Cortex of kidney (tissue), 1 donor: Measurements from ENCODE around the gene TTL.
"Not testable (repeated sequence)": the region's sequence is repeated elsewhere in the genome, so short reads cannot be mapped to it uniquely, and the experiment has no call there.

ENCODE experiments used
- DNase-seq: peaks from one replicate; lab custom pipeline; 2025; lab: John Stamatoyannopoulos, UW

TTL gene

GRCh38 chr2:112520234-112520783 lies 38.4 kb downstream of the TTL start:
- no peak for DNase-seq

DNA sequence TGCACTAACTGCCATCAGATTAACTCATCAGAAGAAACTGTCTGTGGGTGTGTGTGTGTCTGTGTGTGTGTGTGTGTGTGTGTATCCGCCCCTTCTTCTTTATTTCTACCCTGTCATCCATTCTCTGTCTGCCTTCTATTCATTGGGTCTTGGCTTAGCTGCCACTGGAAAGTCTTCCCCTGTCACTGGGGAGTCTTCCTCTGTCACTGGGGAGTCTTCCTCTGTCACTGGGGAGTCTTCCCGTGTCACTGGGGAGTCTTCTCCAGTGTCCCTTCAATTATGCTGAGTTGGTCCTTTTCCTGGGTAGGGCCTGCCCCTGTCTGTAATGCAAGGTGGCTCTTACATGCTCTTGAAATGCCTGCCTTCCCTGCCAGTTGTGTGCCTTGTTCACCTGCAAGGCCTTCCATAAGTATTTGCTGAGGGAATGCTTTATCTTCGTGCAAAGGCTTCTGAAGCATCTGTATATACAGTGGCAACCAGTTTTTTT lies 41.4 kb downstream of the TTL start:
- DNase-seq = no peak

DNA sequence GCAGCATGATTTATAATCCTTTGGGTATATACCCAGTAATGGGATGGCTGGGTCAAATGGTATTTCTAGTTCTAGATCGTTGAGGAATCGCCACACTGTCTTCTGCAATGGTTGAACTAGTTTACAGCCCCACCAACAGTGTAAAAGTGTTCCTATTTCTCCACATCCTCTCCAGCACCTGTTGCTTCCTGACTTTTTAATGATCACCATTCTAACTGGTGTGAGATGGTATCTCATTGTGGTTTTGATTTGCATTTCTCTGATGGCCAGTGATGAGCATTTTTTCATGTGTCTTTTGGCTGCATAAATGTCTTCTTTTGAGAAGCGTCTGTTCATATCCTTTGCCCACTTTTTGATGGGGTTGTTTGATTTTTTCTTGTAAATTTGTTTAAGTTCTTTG lies 42.3 kb downstream of the TTL start:
- DNase-seq = not testable (repeated sequence)

DNA sequence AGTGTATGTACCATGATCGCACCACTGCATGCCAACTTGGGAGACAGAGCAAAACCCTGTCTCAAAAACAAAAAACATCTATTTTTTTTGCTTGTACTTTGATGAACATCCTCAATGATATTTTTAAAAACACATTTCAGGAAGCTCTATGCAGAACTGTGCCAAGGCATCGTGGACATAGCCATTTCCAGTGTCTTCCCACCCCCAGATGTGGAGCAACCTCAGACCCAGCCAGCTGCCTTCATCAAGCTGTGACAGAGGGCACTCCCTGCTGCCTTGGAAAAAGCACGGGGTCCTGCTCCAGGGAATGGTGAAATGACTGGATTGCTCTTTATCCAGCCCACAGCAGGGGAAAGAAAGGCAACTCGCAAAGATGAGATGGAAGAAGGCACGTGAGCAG lies 46.6 kb downstream of the TTL start:
- DNase-seq = no peak

DNA sequence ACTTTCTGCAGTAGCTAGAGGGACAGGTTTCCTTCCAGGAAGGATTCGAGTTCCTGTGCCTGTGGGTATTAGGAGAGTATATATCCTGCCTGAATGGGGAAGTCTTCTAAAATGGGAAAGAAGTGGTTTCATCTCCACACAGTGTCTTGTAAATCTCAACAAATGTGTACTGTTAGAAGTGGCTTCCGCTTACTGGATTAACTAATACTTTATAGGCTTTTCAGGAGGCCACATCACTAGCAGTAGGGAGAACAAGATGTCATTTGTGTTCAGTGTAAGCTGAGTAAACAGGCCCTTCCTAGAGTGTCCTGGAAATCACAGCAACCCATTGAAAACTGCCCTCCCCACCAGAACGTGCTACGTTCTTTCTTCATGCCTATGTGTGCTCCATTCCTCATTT lies 47.8 kb downstream of the TTL start:
- DNase-seq = no peak

DNA sequence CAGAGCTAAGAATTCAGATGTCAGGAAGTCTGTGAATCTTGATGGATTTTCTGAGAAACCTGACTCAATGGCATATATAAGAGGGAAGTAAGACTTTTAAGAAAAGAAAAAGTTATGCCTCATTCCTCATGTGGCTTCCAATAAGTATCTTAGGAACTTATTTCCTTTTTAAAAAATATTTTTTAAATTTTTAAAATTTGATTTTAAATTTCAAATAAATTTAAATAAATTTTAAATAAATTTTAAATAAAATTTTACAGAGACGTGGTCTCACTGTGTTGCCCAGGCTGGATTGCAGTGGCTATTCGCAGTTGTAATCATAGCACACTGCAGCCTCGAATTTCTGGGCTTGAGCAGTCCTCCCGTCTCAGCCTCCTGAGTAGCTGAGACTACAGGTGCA lies 48.8 kb downstream of the TTL start:
- DNase-seq = no peak

- no peak for DNase-seq
Observed at GRCh38 chr2:112534826-112535225, 52.9 kb downstream of the TTL start.

DNA sequence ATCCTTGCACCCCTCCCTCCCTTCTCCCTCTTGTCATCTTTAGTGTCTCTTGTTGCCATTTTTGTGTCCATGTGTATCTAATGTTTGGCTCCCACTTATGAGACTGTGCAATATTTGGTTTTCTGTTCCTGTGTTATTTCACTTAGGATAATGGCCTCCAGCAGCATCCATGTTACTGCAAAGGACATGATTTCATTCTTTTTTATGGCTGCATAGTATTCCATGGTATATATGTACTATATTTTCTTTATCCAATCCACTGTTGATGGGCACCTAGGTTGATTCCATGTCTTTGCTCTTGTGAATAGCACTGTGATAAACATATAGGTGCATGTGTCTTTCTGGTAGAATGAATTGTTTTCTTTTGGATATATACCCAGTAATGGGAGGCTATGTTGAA lies 54.7 kb downstream of the TTL start:
- DNase-seq = not testable (repeated sequence)

DNA sequence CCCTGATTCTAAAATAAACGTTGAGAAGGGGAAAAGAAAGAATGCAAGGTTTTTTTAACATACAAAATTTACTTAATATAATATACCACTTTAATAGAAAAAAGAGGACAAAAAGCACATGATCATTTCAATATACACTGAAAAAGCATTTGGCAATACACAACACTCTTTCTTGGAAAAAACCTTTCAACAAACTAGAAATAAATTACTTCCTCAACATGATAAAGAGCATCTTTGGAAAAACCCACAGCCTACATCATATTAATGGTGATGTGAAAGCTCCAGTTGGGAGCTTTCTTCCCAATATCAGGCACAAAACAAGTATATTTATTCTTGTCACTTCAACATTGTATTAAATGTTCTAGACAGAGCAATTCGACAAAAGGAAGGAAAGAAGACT lies 57.4 kb downstream of the TTL start:
- no peak for DNase-seq

DNA sequence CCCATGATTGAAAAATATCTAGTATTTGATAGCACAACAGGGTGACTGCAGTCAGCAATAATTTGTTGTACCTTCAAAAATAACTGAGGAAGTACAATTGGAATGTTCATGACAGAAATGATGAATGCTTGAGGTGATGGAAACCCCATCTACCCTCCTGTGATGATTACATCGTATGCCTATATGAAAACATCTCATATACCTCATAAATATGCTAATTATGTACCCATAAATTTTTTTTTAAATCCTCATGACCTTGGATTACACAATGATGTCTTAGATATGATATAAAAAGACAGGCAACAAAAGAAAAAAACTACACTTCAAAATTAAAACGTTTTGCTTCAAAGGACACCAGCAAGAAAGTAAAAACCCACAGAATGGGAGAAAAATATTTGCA lies 59.0 kb downstream of the TTL start:
- no peak for DNase-seq

DNA sequence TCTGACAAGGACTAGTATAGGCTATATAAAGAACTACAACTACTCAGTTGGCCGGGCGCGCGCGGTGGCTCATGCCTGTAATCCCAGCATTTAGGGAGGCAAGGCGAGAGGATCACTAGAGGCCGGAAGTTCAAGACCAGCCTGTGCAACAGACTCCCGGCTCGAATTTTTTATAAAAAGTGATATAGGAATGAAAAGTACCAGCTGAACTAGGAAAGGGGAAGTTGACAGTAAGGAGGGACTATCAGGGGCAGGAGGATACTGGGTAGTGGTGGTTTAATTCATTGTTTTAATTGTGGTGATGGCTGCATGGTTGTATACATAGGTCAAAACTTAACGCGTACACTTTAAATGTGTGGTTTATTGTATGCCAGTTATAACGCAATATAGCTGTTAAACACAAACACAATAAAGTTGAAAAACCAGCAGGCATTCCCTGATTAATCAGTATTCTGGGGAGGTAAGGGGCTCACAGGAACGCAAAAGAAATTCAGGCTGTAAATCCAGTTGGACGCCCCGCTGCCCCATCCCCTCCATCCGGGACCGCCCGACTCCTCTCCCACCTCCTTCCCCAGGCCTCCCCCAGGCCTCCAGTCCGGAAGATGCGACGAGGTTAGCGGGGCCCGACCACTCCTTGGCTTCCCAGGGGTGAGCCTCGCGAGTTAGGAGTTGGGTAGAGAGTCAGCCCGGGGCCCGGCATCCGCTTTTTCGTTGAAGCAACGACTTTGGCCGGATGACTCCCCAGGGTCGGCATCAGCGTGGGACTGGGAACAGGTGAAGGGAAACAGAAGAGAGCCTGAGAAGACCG lies 59.6 kb downstream of the TTL start:
- DNase-seq = no peak

DNA sequence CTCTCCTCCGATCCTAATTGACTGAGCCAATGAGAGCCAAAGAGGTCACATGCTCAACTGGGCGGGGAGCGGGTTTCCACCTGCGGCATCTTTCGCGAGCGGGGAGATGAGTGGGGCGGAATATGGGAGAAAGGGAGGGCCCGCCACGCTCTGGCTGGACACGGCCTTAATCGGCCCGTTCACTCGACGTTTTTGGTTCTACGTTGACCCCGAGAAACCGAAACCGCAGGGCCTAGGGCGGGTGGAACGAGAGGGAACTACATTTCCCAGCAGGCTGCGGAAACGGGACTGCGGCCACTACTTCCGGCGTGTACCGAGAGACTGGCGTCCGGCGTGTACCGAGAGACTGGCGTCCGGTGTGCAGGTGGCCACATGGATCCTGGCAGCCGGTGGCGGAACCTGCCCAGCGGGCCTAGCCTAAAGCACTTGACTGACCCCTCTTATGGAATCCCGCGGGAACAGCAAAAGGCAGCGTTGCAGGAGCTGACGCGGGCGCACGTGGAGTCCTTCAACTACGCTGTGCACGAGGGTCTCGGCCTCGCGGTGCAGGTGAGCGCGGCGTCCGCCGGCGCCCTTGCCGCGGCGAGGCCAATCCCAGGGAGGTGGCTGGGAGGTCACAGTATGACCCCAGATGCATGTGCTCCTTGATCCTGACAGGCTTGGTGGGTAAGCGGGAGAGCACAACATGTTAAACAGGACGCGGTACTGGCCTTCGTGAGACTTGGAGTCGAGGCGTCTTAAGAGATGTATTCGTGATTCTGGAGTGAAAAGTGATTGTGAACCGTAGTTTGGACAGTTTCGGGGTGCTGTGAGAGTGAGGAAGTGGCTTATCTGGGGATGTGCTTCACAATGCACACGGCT lies 60.4 kb downstream of the TTL start, which contains the start of gene POLR1B:
Gene POLR1B (plus strand): TSS at position 343 of the 861 bp plus-strand sequence. CDS start 30 bp downstream, at position 373.
- DNase-seq = peak; percentile 59

GRCh38 chr2:112542984-112543661 lies 61.2 kb downstream of the TTL start:
- no peak for DNase-seq

DNA sequence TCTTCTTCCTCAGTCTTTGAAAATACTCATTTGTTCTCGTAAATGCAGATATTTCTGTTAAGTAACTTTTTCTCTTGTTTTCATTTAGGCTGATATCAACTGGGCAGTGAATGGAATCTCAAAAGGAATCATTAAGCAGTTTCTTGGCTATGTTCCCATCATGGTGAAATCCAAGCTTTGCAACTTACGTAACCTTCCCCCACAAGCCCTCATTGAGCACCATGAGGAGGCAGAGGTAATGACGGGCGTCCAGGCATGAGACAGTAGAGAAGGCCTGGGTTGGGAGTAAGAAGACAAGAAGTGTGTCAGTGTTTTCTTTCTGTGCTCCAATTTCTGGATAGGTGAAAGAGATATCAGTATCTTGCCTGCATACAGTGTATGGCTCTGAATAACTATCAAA lies 65.4 kb downstream of the TTL start:
- DNase-seq = no peak

- DNase-seq = no peak
Observed at GRCh38 chr2:112548980-112549379, 67.0 kb downstream of the TTL start.

DNA sequence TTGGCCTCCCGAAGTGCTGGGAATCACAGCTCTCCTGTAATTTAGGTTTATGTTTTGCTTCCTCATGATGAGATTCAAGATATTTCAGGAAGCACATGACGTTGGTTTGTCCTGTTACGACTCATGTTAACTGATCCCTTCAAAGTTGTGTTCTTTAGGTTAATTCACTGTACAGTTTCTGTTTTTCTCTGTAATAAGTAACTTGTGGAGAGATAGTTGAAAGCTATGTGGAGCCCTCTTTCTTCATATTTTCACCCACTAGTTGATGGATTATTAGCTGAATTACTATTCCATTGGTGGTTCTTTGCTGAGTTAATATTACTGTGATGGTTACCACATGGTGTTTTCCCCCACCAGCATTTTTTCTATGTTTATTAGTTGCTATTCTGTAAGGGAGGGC lies 84.1 kb downstream of the TTL start:
- no peak for DNase-seq

- DNase-seq = not testable (repeated sequence)
Observed at GRCh38 chr2:112566508-112566907, 84.6 kb downstream of the TTL start.

DNA sequence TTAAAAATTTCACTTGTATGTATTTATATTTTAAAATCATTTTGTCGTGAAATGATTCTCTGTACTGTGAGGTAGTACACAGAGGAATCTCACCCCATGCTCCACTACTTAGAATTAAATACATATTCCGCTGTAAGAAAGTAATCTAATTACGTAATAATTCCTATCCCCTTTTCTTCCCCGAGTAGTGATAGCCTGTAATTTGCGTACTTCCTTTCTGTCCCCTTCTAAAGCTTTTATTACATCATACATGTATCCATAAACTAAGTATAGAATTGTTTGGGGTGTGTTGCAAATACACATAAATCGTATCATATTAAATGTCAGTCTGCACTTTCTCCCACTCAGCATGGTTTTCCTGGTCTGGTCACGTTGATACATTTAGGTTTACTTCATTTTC lies 90.0 kb downstream of the TTL start:
- DNase-seq = no peak

DNA sequence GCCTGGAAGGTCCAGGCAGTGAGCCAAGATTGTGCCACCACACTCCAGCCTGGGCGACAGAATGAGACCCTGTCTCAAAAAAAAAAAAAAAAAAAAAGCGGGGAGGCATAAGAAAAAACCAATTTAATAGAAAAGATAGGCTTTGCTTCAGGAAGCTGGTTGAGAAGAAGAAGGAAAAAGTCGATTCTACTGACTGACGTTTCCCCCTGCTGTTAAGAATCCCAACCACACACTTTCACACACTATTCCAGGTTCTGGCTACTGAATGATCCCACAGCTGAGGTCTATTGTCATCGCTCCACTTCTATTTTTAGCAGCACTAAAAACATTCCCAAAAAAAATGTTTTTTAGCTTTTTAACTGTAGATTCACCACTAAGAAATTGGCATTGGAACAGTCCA lies 95.8 kb downstream of the TTL start:
- no peak for DNase-seq

DNA sequence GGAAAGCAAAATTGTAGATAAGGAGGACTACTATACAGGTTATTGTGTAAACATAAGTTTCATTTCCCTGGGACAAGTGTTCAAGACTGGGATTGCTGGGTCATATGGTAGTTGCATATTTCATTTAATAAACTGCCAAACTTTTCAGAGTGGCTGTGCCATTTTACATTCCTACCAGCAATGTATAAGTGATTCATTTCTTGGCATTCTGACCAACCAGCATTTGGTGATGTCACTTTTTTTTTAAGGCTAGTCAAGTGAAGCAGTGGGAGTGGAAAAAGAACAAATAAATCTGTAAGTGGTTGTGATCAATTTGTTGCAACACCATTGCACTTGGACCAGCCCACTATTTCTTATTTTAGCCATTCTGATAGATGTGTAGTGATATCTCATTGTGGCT lies 97.3 kb downstream of the TTL start:
- DNase-seq = no peak

DNA sequence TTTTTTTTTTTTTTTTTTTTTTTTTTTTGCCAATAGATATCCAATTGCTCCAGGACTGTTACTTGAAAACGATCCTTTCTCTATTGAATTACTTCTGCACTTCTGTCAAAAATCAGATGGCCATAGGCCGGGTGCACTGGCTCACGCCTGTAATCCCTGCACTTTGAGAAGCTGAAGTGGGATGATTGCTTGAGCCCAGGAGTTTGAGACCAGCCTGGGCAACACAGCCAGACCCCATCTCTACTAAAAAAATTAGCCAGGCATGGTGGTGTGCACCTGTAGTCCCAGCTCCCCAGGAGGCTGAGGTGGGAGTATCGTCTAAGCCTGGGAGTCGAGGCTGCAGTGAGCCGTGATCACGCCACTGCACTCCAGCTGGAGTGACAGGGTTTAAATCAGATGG lies 98.1 kb downstream of the TTL start:
- no peak for DNase-seq

DNA sequence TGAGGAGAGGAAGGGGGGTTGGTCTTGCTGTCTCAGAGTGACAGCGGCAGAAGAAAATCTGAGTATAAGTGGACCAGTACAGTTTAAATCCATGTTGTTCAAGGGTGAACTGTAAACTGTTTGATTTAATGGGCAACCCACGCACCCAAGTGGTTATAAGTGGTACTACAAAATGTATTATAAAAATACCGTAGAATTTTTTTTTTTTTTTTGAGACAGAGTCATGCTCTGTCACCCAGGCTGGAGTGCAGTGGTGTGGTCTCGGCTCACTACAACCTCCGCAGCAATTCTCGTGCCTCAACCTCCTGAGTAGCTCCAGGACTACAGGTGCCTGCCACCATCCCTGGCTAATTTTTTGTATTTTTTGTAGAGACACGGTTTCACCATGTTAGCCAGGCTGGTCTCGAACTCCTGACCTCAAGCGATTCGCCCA lies 100.4 kb downstream of the TTL start:
- DNase-seq = no peak
